ENCODE data around the gene MILR1. TPM values are rescaled to one million over a fixed set of nuclear protein-coding genes. Genes with fewer than 3 reads are reported as not detected.
A peak's percentile ranks its signal among the peaks of the same experiment; 100 is the strongest.

The MILR1 gene
- 1 to 10 TPM in 4 of 6 experiments, under 1 TPM in 2; 0.57 to 3.0 (median 1.9) TPM for total RNA-seq
- long read RNA-seq, result 0 reads

DNA sequence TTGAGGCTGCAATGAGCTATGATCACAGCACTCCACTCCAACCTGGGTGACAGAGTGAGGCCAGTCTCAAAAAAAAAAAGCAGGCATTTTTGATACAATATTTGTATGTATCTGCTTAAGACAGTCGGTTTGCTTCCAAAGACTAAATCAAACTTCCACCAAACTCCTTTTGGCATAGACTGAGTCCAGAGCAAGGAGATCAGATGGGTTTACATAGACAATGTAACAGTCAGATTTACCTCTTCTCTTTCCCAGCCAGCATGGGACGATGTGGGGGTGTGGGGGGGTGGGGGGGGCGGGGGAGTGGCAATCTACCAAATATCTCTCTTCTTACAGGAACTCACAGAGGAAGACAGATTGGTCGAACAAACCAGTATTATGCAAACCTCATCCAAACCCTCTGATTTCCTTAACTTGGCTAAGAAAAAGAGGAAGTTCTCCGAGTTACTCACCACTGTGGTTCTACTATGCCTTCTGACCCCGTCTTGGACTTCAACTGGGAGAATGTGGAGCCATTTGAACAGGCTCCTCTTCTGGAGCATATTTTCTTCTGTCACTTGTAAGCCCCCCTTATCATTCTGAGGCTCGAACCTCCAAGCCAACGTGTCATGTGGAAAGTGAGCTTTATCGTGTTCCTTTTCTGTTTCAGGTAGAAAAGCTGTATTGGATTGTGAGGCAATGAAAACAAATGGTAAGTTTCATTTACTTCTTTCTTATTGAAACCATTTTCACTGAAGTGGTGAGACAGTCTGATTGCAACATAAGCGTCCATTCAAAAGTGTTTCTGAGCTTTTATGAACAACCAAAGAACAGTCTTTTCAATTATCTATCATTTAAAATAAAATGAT, at the start of gene MILR1:
MILR1 (plus strand) TSS at position 451 of the 848 bp plus-strand sequence; CDS start at position 505, 54 bp downstream.
- DNase-seq (no peak), ATAC-seq (peak; percentile 78 to 93 (median 88))
- intact Hi-C loops (cut with DNase I), result no loop called here
- Histone ChIP-seq H3K4me3 (peak within 1 kb of the TSS in 1 of 3 donors; percentile 16), H3K4me1 (no peaks in the 10 kb centered on the region), H3K36me3 (no peaks in the 10 kb centered on the region), H3K9me3 (no peaks in the 10 kb centered on the region), H3K27me3 (no peaks in the 10 kb centered on the region), H3K27ac (peak within 1 kb of the TSS in 2 of 3 donors; percentile 2 to 34)
- TF ChIP-seq CTCF (IDR thresholded peaks at IDR 0.05), result no peak
- TF ChIP-seq POLR2A (IDR thresholded peaks at IDR 0.05), result no peak
- WGBS (ENCODE audit: insufficient coverage, low coverage, low lambda C conversion rate, missing lambda C conversion rate), result 31% methylated on average over 10 of the region's 10 CpGs

GRCh38 chr17:64399767-64400156, 49.2 kb upstream of the MILR1 start:
- TF ChIP-seq POLR2A (IDR thresholded peaks at IDR 0.05) (no peak), CTCF (IDR thresholded peaks at IDR 0.05) (no peak)
- ATAC-seq (no peak), DNase-seq (peak in 1 of 3 donors; percentile 1)
- no peaks in the 10 kb centered on the region for H3K9me3 ChIP-seq
- H3K4me1 ChIP-seq, result no peaks in the 10 kb centered on the region
- no peaks in the 10 kb centered on the region for H3K27me3 ChIP-seq
- intact Hi-C loops (cut with DNase I), result no loop called here
- no peaks in the 10 kb centered on the region for H3K36me3 ChIP-seq
- no peak overlapping the region for H3K4me3 ChIP-seq
- no peak overlapping the region for H3K27ac ChIP-seq
- 62% methylated on average over 1 of the region's 1 CpG for WGBS (ENCODE audit: insufficient coverage, low coverage, low lambda C conversion rate, missing lambda C conversion rate)

DNA sequence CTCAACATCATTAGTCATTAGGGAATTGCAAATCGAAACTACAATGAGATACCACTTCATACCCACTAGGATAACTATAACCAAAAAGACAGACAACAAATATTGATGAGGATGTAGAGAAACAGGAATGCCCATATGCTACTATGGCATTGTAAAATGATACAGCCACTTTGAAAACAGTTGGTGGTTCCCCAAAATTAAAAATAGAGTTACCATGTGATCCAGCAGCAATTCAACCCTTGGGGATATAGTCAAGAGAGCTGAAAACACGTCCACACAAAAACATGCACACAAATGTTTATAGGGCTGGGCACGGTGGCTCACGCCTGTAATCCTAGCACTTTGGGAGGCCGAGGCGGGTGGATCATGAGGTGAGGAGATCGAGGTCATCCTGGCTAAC, 48.3 kb upstream of the MILR1 start:
- intact Hi-C loops (cut with DNase I), result no loop called here
- 57% methylated on average over 6 of the region's 7 CpGs for WGBS (ENCODE audit: insufficient coverage, low coverage, low lambda C conversion rate, missing lambda C conversion rate)
- TF ChIP-seq POLR2A (IDR thresholded peaks at IDR 0.05) (no peak), CTCF (IDR thresholded peaks at IDR 0.05) (no peak)
- DNase-seq (no peak), ATAC-seq (no peak)
- Histone ChIP-seq H3K4me3 (no peak overlapping the region), H3K27ac (no peak overlapping the region), H3K27me3 (no peaks in the 10 kb centered on the region), H3K4me1 (no peaks in the 10 kb centered on the region), H3K36me3 (no peaks in the 10 kb centered on the region), H3K9me3 (no peaks in the 10 kb centered on the region)

- no peaks in the 10 kb centered on the region for H3K36me3 ChIP-seq
- intact Hi-C loops (cut with DNase I), result no loop called here
- 71% methylated on average over 7 of the region's 8 CpGs for WGBS (ENCODE audit: insufficient coverage, low coverage, low lambda C conversion rate, missing lambda C conversion rate)
- no peaks in the 10 kb centered on the region for H3K4me1 ChIP-seq
- H3K4me3 ChIP-seq, result no peak overlapping the region
- no peak for DNase-seq
- ATAC-seq, result no peak
- H3K9me3 ChIP-seq, result no peaks in the 10 kb centered on the region
- no peak overlapping the region for H3K27ac ChIP-seq
- H3K27me3 ChIP-seq, result no peaks in the 10 kb centered on the region
- TF ChIP-seq CTCF (IDR thresholded peaks at IDR 0.05) (no peak), POLR2A (IDR thresholded peaks at IDR 0.05) (no peak)
These were observed 47.6 kb upstream of the MILR1 start for GRCh38 chr17:64401244-64401860.

All from right lobe of liver (tissue), 6 donors.